Muscle of arm (tissue), 12 donors: Measurements from ENCODE around the gene RNU7-1. TPM values are rescaled to one million over a fixed set of nuclear protein-coding genes. Genes with fewer than 3 reads are reported as not detected.

ENCODE experiments used
- DNase-seq: peaks from one replicate; pipeline ENCODE4 v3.0.0-alpha.2; 2013
- polyA plus RNA-seq, 12 donors: library from polyadenylated mRNA; unstranded; fragments of 120-200 nt; gene quantifications; one replicate each; pipeline ENCODE4 v1.2.1, GENCODE V29; 2013; ENCODE audit not compliant: insufficient read length in 12 of 12

RNU7-1 gene
- polyA plus RNA-seq, 12 donors: 9.0 to 12.4 TPM; not detected in 10

- no peak for DNase-seq
These were observed 9.3 kb downstream of the RNU7-1 start for GRCh38 chr12:6952863-6953441.

GRCh38 chr12:6953442-6954315 lies 10.1 kb downstream of the RNU7-1 start:
- peak; percentile 80 for DNase-seq

GRCh38 chr12:6954316-6955107 lies 10.9 kb downstream of the RNU7-1 start:
- no peak for DNase-seq

- DNase-seq: no peak
These were observed 11.7 kb downstream of the RNU7-1 start for GRCh38 chr12:6955108-6956020.

GRCh38 chr12:6956021-6956727 lies 12.6 kb downstream of the RNU7-1 start:
- DNase-seq: no peak

GRCh38 chr12:6957151-6957701 lies 13.6 kb downstream of the RNU7-1 start:
- DNase-seq: no peak

GRCh38 chr12:6957741-6958608 lies 14.4 kb downstream of the RNU7-1 start:
- DNase-seq: no peak

- no peak for DNase-seq
These were observed 15.0 kb downstream of the RNU7-1 start for GRCh38 chr12:6958609-6959057.

GRCh38 chr12:6959058-6959804 lies 15.6 kb downstream of the RNU7-1 start:
- DNase-seq: no peak

- DNase-seq: no peak
These were observed 16.4 kb downstream of the RNU7-1 start for GRCh38 chr12:6959805-6960592.

- no peak for DNase-seq
These were observed 17.1 kb downstream of the RNU7-1 start for GRCh38 chr12:6960593-6961277.

GRCh38 chr12:6961278-6961694 lies 17.7 kb downstream of the RNU7-1 start:
- DNase-seq: no peak

GRCh38 chr12:6961695-6962284 lies 18.2 kb downstream of the RNU7-1 start:
- no peak for DNase-seq

GRCh38 chr12:6962285-6963015 lies 18.8 kb downstream of the RNU7-1 start:
- DNase-seq: no peak

- no peak for DNase-seq
These were observed 19.6 kb downstream of the RNU7-1 start for GRCh38 chr12:6963016-6963731.
